ENCODE results near the gene MAVS.
"Not testable (repeated sequence)": the region's sequence is repeated elsewhere in the genome, so short reads cannot be mapped to it uniquely, and the experiment has no call there.

The MAVS gene

DNA sequence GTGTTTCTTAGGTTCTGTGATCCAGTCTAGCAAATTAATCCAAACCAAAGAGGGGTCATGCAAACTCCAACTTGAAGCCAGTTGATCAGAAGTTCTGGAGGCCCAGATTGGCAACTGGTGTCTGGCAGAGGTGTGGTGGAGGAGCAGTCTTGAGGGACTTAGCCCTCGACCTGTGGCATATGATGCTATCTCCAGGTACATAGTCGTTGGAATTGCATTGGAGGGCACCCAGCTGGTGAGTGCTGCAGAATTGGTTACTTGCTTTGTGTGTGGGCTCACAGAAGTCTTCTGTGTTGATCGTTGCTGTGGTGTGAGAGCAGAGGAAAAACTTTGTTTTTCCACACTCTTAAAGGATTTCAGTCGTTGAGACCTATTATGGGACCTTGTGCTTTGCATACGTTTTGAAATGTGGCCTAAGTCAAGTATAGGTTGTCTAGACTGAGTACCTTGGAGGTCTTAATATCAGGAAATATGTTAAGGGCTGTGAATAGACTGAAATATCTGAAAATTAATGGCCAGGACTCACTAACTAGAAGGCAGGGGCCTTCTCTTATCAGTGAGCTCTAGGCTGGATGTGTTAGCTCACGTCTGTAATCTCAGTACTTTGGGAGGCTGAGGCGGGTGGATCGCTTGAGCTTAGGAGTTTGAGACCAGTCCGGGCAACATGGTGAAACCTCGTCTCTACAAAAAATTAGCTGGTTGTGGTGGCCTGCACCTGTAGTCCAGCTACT is 50.4 kb downstream of the MAVS start:
- H3K27me3 Mint-ChIP-seq: no peaks in the 10 kb centered on the region
- H3K9me3 Mint-ChIP-seq: no peaks in the 10 kb centered on the region
- H3K36me3 Mint-ChIP-seq (ENCODE audit: low read depth): peaks cover 73% of the 10 kb centered on the region
- H3K4me3 Mint-ChIP-seq: no peak overlapping the region
- H3K4me1 Mint-ChIP-seq (ENCODE audit: low read depth): peaks cover 78% of the 10 kb centered on the region
- H3K27ac Mint-ChIP-seq: peak overlapping the region; percentile 85
- DNase-seq: no peak

DNA sequence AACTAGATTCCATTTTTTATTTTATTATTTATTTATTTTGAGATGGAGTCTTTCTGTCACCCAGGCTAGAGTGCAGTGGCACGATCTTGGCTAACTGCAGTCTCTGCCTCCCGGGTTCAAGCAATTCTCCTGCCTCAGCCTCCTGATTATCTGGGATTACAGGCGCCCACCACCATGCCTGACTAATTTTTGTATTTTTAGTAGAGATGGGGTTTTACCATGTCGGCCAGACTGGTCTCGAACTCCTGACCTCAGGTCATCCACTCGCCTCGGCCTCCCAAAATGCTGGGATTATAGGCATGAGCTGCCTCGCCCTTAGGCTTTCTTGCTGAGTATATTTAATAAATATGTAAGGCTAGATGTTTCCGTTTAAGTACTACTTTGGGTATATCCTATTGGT is 51.5 kb downstream of the MAVS start:
- H3K4me3 Mint-ChIP-seq, H3K9me3 Mint-ChIP-seq, H3K27me3 Mint-ChIP-seq, DNase-seq: not testable (repeated sequence)
- H3K36me3 Mint-ChIP-seq (ENCODE audit: low read depth): peaks cover 67% of the 10 kb centered on the region
- peaks cover 74% of the 10 kb centered on the region for H3K4me1 Mint-ChIP-seq (ENCODE audit: low read depth)
- H3K27ac Mint-ChIP-seq: peak overlapping the region; percentile 18

DNA sequence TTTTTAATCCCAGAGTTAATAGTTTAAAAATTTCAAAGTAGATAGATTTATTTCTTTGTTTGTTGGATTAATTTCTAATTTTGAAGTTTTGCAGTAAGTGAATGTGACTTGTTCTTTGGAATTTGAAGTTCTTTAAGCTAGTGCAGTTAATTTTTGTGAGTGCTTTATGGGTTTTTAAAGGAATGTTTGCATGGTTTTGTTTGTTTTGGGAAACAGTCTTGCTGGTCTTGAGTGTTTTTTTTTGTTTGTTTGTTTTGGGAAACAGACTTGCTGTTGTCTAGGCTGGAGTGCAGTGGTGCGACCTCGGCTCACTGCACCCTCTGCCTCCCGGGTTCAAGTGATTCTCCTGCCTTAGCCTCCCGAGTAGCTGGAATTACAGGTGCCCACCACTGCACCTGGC is 52.0 kb downstream of the MAVS start:
- H3K27ac Mint-ChIP-seq: peak overlapping the region; percentile 71
- H3K36me3 Mint-ChIP-seq (ENCODE audit: low read depth): peaks cover 63% of the 10 kb centered on the region
- no peaks in the 10 kb centered on the region for H3K27me3 Mint-ChIP-seq
- peaks cover 71% of the 10 kb centered on the region for H3K4me1 Mint-ChIP-seq (ENCODE audit: low read depth)
- H3K4me3 Mint-ChIP-seq: no peak overlapping the region
- no peak for DNase-seq
- H3K9me3 Mint-ChIP-seq: no peaks in the 10 kb centered on the region

DNA sequence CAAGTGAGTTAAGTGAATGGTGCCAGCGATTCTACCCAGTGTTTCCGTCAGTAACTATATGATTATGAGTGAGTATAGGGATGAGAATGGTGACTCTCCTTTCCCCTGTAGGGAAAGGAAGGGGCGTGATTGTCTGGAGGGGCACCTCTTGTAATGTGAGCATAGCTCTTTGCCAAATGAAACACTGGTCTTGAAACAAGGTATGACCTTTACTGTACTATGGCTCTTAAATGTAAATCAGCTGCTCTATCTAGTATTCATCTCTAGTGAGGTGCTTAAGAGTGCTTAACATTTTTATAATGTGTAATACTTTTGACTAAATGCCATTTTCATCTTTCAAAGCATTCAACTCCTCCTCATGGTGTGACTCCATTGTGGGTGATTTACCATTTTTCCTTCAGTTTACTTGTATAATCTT is 53.6 kb downstream of the MAVS start:
- peaks cover 64% of the 10 kb centered on the region for H3K36me3 Mint-ChIP-seq (ENCODE audit: low read depth)
- H3K9me3 Mint-ChIP-seq: no peaks in the 10 kb centered on the region
- peak overlapping the region; percentile 78 for H3K27ac Mint-ChIP-seq
- H3K27me3 Mint-ChIP-seq: no peaks in the 10 kb centered on the region
- peaks cover 81% of the 10 kb centered on the region for H3K4me1 Mint-ChIP-seq (ENCODE audit: low read depth)
- DNase-seq: no peak
- peak overlapping the region; percentile 16 for H3K4me3 Mint-ChIP-seq

DNA sequence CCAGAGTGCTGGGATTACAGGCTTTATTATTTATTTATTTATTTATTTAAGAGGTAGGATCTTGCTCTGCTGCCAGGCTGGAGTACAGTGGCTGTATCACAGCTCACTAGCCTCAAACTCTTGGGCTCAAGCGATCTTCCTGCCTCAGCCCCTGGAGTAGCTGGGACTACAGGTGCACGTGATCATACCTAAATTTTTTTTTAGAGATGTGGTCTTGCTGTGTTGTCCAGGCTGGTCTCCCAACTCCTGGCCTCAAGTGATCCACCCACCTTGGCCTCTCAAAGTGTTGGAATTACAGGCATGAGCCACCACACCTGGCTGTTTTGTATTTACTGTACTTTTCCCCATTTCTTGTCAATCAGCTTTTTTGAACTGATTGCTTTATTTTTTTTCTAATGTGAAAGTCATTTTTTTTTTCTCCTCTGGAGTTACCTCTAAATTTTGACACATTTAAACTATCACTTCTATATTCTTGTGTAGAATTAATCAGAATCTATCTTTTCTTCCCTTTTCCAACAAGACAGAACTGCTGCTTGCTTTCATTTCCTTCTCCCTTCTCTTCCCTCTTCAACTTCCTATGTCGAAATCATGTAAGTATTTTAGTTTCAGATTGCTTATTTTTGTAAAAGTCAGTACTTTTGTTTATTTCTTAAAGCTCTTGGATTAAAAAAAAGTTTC is 54.5 kb downstream of the MAVS start:
- Mint-ChIP-seq H3K36me3 (ENCODE audit: low read depth) (peaks cover 57% of the 10 kb centered on the region), H3K9me3 (no peaks in the 10 kb centered on the region), H3K4me1 (ENCODE audit: low read depth) (peaks cover 79% of the 10 kb centered on the region), H3K27me3 (no peaks in the 10 kb centered on the region), H3K27ac (peak overlapping the region; percentile 79), H3K4me3 (peak overlapping the region; percentile 2)
- no peak for DNase-seq

DNA sequence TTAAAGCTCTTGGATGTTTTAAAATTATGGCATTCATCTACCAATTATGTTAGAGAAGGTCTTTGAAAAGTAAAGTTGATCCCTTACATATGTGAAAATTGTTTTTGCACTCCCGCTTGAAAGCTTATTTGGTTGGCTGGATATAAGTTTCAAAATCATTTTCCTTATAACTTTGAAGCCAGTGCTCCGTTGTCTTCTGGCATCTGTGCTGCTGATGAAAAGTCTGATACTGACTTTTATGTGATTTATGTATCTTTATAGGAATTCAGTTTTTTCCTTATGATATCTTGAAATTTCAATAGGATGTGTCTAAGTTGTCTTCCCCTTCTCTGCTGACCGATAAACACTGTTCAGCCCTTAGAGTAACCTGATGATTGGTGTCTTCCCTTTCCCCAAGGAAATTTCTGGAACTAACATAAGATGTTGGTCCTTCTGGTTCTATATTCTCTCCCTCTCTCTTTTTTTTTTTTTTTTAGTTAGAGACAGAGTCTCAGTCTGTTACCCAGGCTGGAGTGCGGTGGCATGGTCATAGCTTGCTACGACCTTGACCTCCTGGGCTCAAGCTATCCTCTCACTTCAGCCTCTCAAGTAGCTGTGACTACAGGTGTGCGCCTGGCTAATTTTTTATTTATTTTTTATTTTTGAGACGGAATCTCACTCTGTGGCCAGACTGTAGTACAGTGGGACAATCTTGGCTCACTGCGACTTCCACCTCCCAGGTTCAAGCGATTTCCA is 55.2 kb downstream of the MAVS start:
- Mint-ChIP-seq H3K36me3 (ENCODE audit: low read depth) (peaks cover 51% of the 10 kb centered on the region), H3K27me3 (no peaks in the 10 kb centered on the region)

DNA sequence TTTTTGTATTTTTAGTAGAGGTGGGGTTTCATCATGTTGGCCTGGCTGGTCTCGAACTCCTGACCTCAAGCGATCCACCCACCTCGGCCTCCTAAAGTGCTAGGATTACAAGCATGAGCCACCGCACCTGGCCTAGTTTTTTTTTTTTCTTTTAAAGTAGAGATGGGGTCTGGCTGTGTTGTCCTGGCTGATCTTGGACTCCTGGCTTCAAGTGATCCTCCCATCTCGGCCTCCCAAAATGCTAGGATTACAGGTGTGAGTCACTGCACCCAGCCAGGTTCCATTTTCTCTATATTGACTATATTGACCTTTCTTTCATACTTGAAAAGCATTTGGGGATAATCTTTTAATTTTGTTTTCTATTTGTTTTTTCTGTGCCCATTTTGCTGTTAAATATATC is 55.8 kb downstream of the MAVS start:
- peak overlapping the region; percentile 52 for H3K27ac Mint-ChIP-seq
- H3K9me3 Mint-ChIP-seq: no peaks in the 10 kb centered on the region
- no peak overlapping the region for H3K4me3 Mint-ChIP-seq

More for the DNA sequence above, 55.2 kb downstream of the MAVS start:
- no peaks in the 10 kb centered on the region for H3K9me3 Mint-ChIP-seq
- H3K4me1 Mint-ChIP-seq (ENCODE audit: low read depth): peaks cover 77% of the 10 kb centered on the region
- no peak for DNase-seq
- H3K27ac Mint-ChIP-seq: peak overlapping the region; percentile 79
- peak overlapping the region; percentile 2 for H3K4me3 Mint-ChIP-seq

DNA sequence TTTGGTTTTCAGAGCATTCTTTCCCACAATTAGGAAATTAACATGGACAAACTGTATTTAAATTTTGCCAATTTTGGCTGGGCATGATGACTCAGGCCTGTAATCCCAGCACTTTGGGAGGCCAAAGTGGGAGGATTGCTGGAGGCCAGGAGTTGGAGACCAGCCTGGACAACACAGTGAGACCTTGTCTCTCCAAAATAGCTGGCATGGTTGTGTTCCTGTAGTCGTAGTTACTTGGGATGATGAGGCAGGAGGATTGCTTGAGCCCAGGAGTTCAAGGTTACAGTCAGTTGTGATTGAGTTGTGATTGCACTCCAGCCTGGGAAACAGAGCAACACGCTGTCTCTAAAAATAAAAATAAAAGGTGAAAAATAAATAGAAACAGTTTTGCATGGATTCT is 57.6 kb downstream of the MAVS start:
- peak overlapping the region; percentile 67 for H3K27ac Mint-ChIP-seq

More for the DNA sequence above, 55.8 kb downstream of the MAVS start:
- Mint-ChIP-seq H3K4me1 (ENCODE audit: low read depth) (peaks cover 77% of the 10 kb centered on the region), H3K36me3 (ENCODE audit: low read depth) (peaks cover 47% of the 10 kb centered on the region), H3K27me3 (no peaks in the 10 kb centered on the region)
- no peak for DNase-seq

DNA sequence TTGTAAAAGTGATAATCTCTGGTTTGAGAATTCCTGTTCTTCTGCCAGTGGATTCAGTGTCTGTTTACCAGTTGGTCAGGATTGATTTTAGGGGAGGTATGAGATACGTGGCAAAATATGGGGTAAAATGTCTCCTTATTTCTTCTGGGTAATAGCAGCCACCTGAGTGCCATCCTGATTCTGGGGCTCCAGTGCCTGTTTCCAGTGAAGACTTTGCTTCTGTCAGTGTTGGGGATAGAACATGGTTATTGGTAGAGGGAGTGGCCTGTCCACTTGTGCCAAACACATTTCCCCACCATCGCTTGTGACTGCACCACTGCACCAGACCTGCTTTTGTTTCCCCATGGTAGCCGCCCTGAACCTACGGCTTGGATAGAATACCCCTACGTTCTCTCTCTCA is 58.2 kb downstream of the MAVS start:
- no peak for DNase-seq
- Mint-ChIP-seq H3K27ac (peak overlapping the region; percentile 79), H3K36me3 (ENCODE audit: low read depth) (peaks cover 57% of the 10 kb centered on the region), H3K27me3 (no peaks in the 10 kb centered on the region), H3K9me3 (no peaks in the 10 kb centered on the region), H3K4me3 (no peak overlapping the region), H3K4me1 (ENCODE audit: low read depth) (peaks cover 78% of the 10 kb centered on the region)

More for the DNA sequence above, 57.6 kb downstream of the MAVS start:
- no peak for DNase-seq
- Mint-ChIP-seq H3K36me3 (ENCODE audit: low read depth) (peaks cover 57% of the 10 kb centered on the region), H3K4me1 (ENCODE audit: low read depth) (peaks cover 82% of the 10 kb centered on the region), H3K4me3 (no peak overlapping the region), H3K9me3 (no peaks in the 10 kb centered on the region), H3K27me3 (no peaks in the 10 kb centered on the region)

DNA sequence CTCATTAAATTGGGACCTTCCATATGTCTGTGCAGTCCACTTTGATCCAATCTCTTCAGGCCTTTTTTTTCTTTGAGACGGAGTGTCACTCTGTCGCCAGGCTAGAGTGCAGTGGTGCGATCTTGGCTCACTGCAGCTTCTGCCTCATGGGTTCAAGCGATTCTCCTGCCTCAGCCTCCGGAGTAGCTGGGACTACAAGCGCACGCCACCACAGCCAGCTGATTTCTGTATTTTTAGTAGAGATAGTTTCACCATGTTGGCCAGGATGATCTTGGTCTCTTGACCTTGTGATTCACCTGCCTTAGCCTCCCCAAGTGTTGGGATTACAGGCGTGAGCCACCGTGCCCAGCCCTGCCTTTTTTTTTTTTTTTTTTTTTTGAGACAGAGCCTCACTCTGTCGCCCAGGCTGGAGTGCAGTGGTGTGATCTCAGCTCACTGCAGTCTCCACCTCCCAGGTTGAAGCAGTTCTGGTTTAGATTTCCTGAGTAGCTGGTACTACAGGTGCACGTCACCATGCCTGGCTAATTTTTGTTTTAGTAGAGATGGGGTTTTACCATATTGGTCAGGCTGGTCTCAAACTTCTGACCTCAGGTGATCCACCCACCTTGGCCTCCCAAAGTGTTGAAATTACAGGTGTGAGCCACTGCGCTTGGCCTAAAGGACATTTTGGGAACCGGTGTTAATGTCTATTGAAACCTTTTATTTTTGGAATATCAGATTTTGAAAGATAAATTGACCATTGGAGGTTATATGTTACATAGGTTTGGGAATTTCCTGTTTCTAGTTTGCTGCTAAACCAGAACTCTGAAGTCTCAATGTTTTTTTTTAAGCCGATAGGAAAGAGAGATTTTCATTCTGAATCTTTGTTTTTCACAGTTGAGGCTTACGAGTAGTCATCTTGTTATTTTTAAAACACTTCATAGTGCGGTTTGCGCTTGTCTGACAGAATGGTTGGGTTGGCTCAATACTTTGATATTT is 60.4 kb downstream of the MAVS start:
- peak overlapping the region; percentile 95 for H3K27ac Mint-ChIP-seq
- peaks cover 70% of the 10 kb centered on the region for H3K4me1 Mint-ChIP-seq (ENCODE audit: low read depth)
- peak overlapping the region; percentile 63 for H3K4me3 Mint-ChIP-seq
- H3K36me3 Mint-ChIP-seq (ENCODE audit: low read depth): peaks cover 65% of the 10 kb centered on the region
- DNase-seq: peak; percentile 58
- H3K27me3 Mint-ChIP-seq, H3K9me3 Mint-ChIP-seq: not testable (repeated sequence)

DNA sequence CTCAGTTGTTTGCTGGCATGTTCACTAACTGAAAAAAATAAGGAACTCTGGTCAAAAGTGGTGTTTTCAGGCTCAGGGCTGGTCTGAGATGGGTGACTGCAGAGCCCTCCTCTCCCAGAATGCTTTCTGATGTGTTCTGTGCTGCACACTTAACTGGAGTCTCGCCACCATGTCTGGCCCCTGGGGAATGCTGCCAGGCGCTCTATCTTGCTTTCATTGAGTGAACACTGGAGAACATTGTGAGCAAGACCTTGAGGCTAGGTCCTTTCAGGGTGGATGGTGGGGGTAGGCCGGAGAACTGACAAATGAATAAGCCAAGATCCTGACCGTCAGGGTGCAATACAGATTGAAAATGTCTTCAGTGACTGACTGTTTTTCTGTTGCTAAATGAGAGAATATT is 62.0 kb downstream of the MAVS start:
- Mint-ChIP-seq H3K27ac (peak overlapping the region; percentile 83), H3K4me1 (ENCODE audit: low read depth) (peaks cover 62% of the 10 kb centered on the region), H3K36me3 (ENCODE audit: low read depth) (peaks cover 72% of the 10 kb centered on the region)

DNA sequence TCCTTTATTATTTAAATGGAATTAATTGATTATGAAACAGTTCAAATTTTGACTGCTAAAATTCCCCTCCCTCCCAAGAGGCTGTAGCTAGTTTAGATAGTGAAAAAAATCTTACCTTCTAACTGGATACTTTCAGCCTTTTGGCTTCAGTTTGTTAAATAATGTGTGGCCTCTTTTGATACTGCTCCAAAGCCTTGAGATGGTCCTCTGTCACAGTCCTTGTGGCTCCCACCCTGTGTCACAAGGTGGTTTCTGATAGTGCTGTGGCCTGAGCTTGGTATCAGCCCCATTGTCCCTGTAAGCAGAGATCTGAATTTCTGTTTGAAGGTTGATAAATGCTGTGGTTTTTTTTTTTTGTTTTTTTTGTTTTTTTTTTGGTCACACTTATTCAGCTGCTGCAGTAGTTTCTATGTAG is 63.3 kb downstream of the MAVS start:
- H3K27ac Mint-ChIP-seq: peak overlapping the region; percentile 61
- peaks cover 59% of the 10 kb centered on the region for H3K4me1 Mint-ChIP-seq (ENCODE audit: low read depth)
- peaks cover 75% of the 10 kb centered on the region for H3K36me3 Mint-ChIP-seq (ENCODE audit: low read depth)
- no peak for DNase-seq
- no peaks in the 10 kb centered on the region for H3K27me3 Mint-ChIP-seq
- H3K9me3 Mint-ChIP-seq: no peaks in the 10 kb centered on the region
- H3K4me3 Mint-ChIP-seq: no peak overlapping the region

More for the DNA sequence above, 62.0 kb downstream of the MAVS start:
- H3K4me3 Mint-ChIP-seq: no peak overlapping the region
- no peaks in the 10 kb centered on the region for H3K9me3 Mint-ChIP-seq
- DNase-seq: no peak
- H3K27me3 Mint-ChIP-seq: no peaks in the 10 kb centered on the region

DNA sequence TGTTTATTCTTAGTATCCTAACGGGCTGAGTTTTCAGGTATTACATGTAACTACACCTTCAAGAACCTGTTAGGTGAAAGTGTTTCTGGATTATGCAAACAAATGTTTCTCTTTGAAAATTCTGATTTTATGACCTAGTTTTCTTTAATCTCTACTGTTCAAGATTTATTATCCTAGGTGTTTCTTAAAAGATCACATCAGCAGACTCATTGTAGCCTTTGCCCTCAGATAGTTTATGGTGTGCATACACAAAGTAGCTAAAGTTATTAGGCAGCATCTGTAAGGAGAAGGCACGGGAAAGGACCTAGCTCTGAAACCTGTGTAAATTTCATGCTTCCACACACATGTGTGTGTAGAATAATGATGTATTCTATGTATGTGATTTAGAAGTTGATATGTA is 64.2 kb downstream of the MAVS start:
- Mint-ChIP-seq H3K27ac (peak overlapping the region; percentile 33), H3K4me3 (no peak overlapping the region), H3K36me3 (ENCODE audit: low read depth) (peaks cover 82% of the 10 kb centered on the region), H3K9me3 (no peaks in the 10 kb centered on the region), H3K4me1 (ENCODE audit: low read depth) (peaks cover 61% of the 10 kb centered on the region), H3K27me3 (no peaks in the 10 kb centered on the region)
- no peak for DNase-seq

DNA sequence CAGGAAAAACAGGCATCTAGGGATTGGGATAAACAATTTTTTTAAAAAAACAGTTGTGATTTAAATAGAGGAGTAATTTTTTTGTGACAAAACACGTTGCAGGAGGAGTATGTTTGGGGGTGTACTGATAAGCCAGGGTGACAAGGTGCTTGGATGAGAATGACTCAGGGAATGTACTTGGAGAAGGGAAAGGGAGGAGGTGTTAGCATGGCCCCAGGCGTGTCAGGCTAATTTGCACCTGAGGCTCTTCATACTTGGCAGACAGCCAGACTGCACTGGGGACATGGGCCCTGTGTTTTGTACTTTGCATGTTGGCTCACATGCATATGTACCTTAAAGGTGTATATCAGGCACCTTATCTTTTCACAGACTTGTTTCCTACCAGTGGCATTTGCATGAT is 65.3 kb downstream of the MAVS start:
- Mint-ChIP-seq H3K27ac (peak overlapping the region; percentile 73), H3K36me3 (ENCODE audit: low read depth) (peaks cover 93% of the 10 kb centered on the region), H3K27me3 (no peaks in the 10 kb centered on the region), H3K4me1 (ENCODE audit: low read depth) (peaks cover 60% of the 10 kb centered on the region), H3K4me3 (no peak overlapping the region), H3K9me3 (no peaks in the 10 kb centered on the region)
- DNase-seq: no peak
